ENCODE measurements around the gene GPR158. TPM values are rescaled to one million over a fixed set of nuclear protein-coding genes. Genes with fewer than 3 reads are reported as not detected.
A peak's percentile ranks its signal among the peaks of the same experiment; 100 is the strongest.

GPR158 gene
- total and polyA plus RNA-seq, 9 of the 15 experiments (the other 6 are each of a cell fraction or from before 2014, with no cell fraction given), result 4.0 to 7.6 (median 5.0) TPM

GRCh38 chr10:25457552-25457951, 282.8 kb downstream of the GPR158 start:
- TF ChIP-seq NFE2L1 (tag; IDR thresholded peaks at IDR 0.05; ENCODE audit: borderline replicate concordance, low read depth) (peak; percentile 90), C11orf30 (IDR thresholded peaks at IDR 0.05; ENCODE audit: low read depth) (peak; percentile 91), NFE2 (IDR thresholded peaks at IDR 0.05; ENCODE audit: low read depth) (peak; percentile 93), MAFF (IDR thresholded peaks at IDR 0.05; ENCODE audit: low read length) (peak; percentile 88), MAFG (tag; conservative IDR thresholded peaks at IDR 0.05) (peak; percentile 97), ARID1B (IDR thresholded peaks at IDR 0.05) (0 out of 2 replicates have a peak, but pooled peaks have one; percentile 9), CREBBP (IDR thresholded peaks at IDR 0.05; ENCODE audit: low read depth, low read length) (peak; percentile 53), ZNF551 (CRISPR knock-in tag; IDR thresholded peaks at IDR 0.05) (no peak), KAT8 (IDR thresholded peaks at IDR 0.05; ENCODE audit: low read depth) (no peak), MAFK (IDR thresholded peaks at IDR 0.05; ENCODE audit: low read length) (peak; percentile 80), ZBTB11 (CRISPR knock-in tag; IDR thresholded peaks at IDR 0.05) (peak in 1 of 3 experiments; percentile 41; a peak in 1 of 6 replicates), JUNB (CRISPR knock-in tag; conservative IDR thresholded peaks at IDR 0.05) (no peak), ZNF316 (IDR thresholded peaks at IDR 0.05) (peak; percentile 93)
- POLR2A ChIA-PET, result no interaction called here
- no TSS peak for BruUV-seq (replicated peaks)
- no peak overlapping the region for H2AFZ ChIP-seq (ENCODE audit: low read depth, low read length)
- H4K20me1 ChIP-seq (replicated peaks; ENCODE audit: control insufficient read depth, insufficient read depth, low read length), result no peaks in the 10 kb centered on the region
- H3K27ac ChIP-seq (ENCODE audit: extremely low read depth, low read depth, low read length), result no peak overlapping the region
- H3K9ac ChIP-seq (ENCODE audit: insufficient read depth in 1 of 2, low read depth in 2 of 2, low read length in 2 of 2), result no peak overlapping the region
- in situ Hi-C loops (cut with MboI), result no loop called here
- H3K36me3 ChIP-seq (ENCODE audit: control insufficient read depth, insufficient read depth, low read length), result no peaks in the 10 kb centered on the region
- WGBS (ENCODE audit: insufficient coverage, low coverage, missing lambda C conversion rate), result 95% methylated on average over 2 of the region's 2 CpGs
- H3K79me2 ChIP-seq (ENCODE audit: control insufficient read depth, insufficient read depth, low read length), result no peaks in the 10 kb centered on the region
- H3K4me2 ChIP-seq (ENCODE audit: insufficient read depth, low read length), result no peak overlapping the region
- intact Hi-C loops (cut with micrococcal nuclease), result loop anchor here (5.0 kb wide), 1 partner anchor 180 kb away; no protein-coding TSS in a partner anchor
- H3K9me3 ChIP-seq (replicated peaks; ENCODE audit: control insufficient read depth, insufficient read depth, low read depth, low read length), result no peaks in the 10 kb centered on the region
- DNase-seq (ENCODE audit: extremely low read depth in 1 of 4, low spot score in 3 of 4) (peak in 2 of 4 experiments; percentile 17 to 18), FAIRE-seq (no peak), ATAC-seq (no peak)
- CTCF ChIA-PET (ENCODE audit: low intra/inter-chr PET ratio), result no interaction called here
- no peak overlapping the region for H3K4me3 ChIP-seq
- no peaks in the 10 kb centered on the region for H3K27me3 ChIP-seq (ENCODE audit: control insufficient read depth in 2 of 2, insufficient read depth in 2 of 2, low read length in 2 of 2)
- H3K9me1 ChIP-seq (ENCODE audit: control insufficient read depth, insufficient read depth, low read length), result no peaks in the 10 kb centered on the region
- no peaks in the 10 kb centered on the region for H3K4me1 ChIP-seq (replicated peaks in 1 of 2; ENCODE audit: control insufficient read depth in 2 of 2, insufficient read depth in 2 of 2, low read length in 2 of 2)
